Neural crest cell (in vitro differentiated cells): ENCODE results near the gene C12orf57. TPM values are rescaled to one million over a fixed set of nuclear protein-coding genes. Genes with fewer than 3 reads are reported as not detected.

Source experiments
- DNase-seq: peaks from one replicate; pipeline ENCODE4 v3.0.0; 2021; ENCODE audit warnings: low read depth, mixed read lengths, low spot score
- H3K27ac Mint-ChIP-seq: one replicate; pipeline ENCODE4 v1.8.0; 2021; ENCODE audit warnings: mild to moderate bottlenecking, mixed read lengths; ENCODE audit not compliant: unreplicated experiment
- H3K27me3 Mint-ChIP-seq: 2 replicates; pipeline ENCODE4 v1.8.0; 2021; ENCODE audit warnings: low read depth, mild to moderate bottlenecking, mixed read lengths
- H3K36me3 Mint-ChIP-seq: 2 replicates; pipeline ENCODE4 v1.8.0; 2021; ENCODE audit warnings: low read depth, mild to moderate bottlenecking, mixed read lengths
- H3K4me1 Mint-ChIP-seq: 2 replicates; pipeline ENCODE4 v1.8.0; 2021; ENCODE audit warnings: mixed read lengths
- H3K4me3 Mint-ChIP-seq: one replicate; pipeline ENCODE4 v1.8.0; 2021; ENCODE audit warnings: mild to moderate bottlenecking, mixed read lengths
- H3K9me3 Mint-ChIP-seq: 2 replicates; pipeline ENCODE4 v1.8.0; 2021; ENCODE audit warnings: mixed read lengths
- CTCF ChIP-seq: fragments of 200-600 bp; sonication (generic); conservative IDR thresholded peaks from 2 replicates; pipeline ENCODE4 v1.5.0; 2021; ENCODE audit warnings: antibody characterized with exemption, mild to moderate bottlenecking
- total RNA-seq: library from RNA; stranded (reverse); gene quantifications from 2 replicates; pipeline ENCODE4 v1.2.1, GENCODE V29; 2021

The C12orf57 gene
- total RNA-seq, 1 donor from 2014 or later, result 298 TPM

DNA sequence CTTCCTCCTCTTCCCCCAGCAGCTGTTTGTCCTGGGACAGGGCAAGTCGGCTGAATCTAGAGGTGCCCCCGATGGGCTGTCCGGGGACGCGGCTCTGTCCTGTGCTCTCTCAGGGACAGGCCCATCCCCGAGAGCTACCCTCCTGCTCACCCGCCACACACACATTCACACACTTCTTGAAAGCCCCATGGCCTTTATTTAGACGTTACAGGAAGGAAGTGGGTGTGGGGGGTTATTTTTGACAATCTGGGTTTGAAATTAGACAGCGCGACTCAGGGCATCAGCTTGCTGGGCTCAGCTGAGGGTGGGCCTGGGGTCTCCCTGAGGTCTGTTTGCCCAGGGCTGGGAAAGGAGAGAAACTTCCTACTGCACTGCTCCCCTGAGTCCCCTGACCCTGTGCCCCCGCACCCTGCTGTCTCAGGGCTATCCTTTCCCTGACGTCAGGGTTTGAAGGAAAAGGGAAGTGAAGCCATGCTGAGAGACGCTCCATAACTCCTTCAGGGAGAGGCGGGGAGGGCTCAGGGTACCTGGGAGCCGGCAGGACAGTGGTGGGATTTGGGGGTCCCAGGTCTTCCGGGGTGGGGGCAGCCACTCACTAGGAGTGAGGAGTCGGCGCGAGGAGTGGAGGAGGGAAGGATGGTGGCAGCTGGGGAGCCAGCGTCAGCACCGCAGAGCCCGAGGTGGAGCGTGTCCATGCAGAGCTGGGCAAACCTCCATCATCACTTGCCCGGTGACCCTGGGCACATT is 15.4 kb downstream of the C12orf57 start:
- Mint-ChIP-seq H3K27me3 (no peaks in the 10 kb centered on the region), H3K36me3 (no peaks in the 10 kb centered on the region), H3K4me1 (peaks cover 13% of the 10 kb centered on the region), H3K27ac (no peak overlapping the region), H3K4me3 (no peak overlapping the region), H3K9me3 (no peaks in the 10 kb centered on the region)
- no peak for TF ChIP-seq CTCF
- DNase-seq, result no peak

GRCh38 chr12:6959805-6960592 is 16.2 kb downstream of the C12orf57 start:
- Mint-ChIP-seq H3K4me3 (no peak overlapping the region), H3K4me1 (peaks cover 14% of the 10 kb centered on the region), H3K36me3 (no peaks in the 10 kb centered on the region), H3K27me3 (no peaks in the 10 kb centered on the region), H3K9me3 (no peaks in the 10 kb centered on the region), H3K27ac (no peak overlapping the region)
- DNase-seq, result no peak
- TF ChIP-seq CTCF, result no peak

DNA sequence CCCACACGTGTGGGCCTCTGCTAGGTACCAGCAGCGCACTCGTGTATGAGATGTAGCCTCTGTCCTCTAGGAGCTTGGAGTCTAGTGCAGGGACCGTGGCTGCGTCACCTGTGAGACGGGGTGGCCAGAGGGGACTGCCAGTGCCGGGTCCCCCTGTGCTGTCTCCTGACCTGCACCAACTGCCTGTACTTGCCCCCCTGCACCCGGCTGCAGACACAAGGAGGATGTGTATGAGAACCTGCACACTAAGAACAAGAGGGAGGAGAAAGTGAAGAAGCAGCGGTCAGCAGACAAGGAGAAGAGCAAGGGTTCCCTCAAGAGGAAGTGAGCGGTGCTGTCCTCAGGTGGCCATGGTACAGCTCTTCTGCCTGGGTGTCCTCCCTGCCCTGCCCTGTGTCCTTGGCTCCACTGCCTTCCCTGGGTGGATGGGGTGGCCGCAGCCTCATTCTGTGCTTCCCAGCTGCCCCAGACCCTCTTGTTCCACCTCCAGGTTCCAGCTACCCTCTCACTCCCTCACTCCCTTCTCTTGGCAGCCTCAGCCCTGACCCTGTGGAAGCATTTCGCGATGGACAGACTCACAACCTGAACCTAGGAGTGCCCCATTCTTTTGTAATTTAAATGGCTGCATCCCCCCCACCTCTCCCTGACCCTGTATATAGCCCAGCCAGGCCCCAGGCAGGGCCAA is 16.9 kb downstream of the C12orf57 start:
- peaks cover 3% of the 10 kb centered on the region for H3K36me3 Mint-ChIP-seq
- H3K27me3 Mint-ChIP-seq, result no peaks in the 10 kb centered on the region
- peaks cover 20% of the 10 kb centered on the region for H3K4me1 Mint-ChIP-seq
- DNase-seq, result no peak
- no peak overlapping the region for H3K27ac Mint-ChIP-seq
- H3K4me3 Mint-ChIP-seq, result no peak overlapping the region
- H3K9me3 Mint-ChIP-seq, result no peaks in the 10 kb centered on the region
- TF ChIP-seq CTCF, result no peak

GRCh38 chr12:6961278-6961694 is 17.5 kb downstream of the C12orf57 start:
- Mint-ChIP-seq H3K4me1 (peaks cover 20% of the 10 kb centered on the region), H3K36me3 (peaks cover 5% of the 10 kb centered on the region), H3K27ac (peak overlapping the region; percentile 92), H3K27me3 (no peaks in the 10 kb centered on the region), H3K9me3 (no peaks in the 10 kb centered on the region), H3K4me3 (peak overlapping the region; percentile 75)
- DNase-seq, result no peak
- no peak for TF ChIP-seq CTCF

DNA sequence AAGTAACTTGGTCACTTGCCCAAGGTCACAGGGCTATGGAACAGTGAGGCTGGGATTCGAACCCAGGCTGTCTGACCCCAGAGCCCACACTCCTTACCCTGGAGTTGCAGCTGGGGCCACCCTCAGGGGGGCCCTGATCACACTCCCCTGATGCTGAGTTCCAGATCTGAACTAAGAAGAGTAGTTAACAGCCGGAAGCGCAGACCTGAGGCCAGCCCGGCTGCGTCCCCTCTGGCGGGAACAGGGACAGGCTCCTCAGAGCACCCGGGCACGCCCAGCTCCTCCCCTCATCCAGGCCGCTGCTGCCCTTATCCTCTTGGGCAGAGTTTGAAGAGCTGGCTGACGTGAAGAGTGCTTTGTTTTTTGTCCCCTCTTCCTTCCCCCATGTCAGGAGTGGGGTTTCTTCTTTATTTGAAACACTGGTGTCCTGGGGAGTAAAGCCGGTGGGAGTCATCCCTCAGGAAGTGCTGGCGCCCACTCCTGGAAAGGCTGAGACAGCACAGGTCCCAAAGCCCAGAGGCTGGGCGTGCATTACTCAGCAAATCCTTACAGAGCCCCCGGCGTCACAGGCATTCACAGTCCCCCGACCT is 18.0 kb downstream of the C12orf57 start:
- TF ChIP-seq CTCF, result peak; percentile 67
- Mint-ChIP-seq H3K4me1 (peaks cover 20% of the 10 kb centered on the region), H3K27me3 (no peaks in the 10 kb centered on the region), H3K27ac (peak overlapping the region; percentile 92), H3K36me3 (peaks cover 7% of the 10 kb centered on the region), H3K9me3 (no peaks in the 10 kb centered on the region), H3K4me3 (peak overlapping the region; percentile 75)
- DNase-seq, result peak; percentile 59
